ENCODE data around the gene PCDHA2.
A peak's percentile ranks its signal among the peaks of the same experiment; 100 is the strongest.
"Not testable (repeated sequence)": the region's sequence is repeated elsewhere in the genome, so short reads cannot be mapped to it uniquely, and the experiment has no call there.

PCDHA2 gene

DNA sequence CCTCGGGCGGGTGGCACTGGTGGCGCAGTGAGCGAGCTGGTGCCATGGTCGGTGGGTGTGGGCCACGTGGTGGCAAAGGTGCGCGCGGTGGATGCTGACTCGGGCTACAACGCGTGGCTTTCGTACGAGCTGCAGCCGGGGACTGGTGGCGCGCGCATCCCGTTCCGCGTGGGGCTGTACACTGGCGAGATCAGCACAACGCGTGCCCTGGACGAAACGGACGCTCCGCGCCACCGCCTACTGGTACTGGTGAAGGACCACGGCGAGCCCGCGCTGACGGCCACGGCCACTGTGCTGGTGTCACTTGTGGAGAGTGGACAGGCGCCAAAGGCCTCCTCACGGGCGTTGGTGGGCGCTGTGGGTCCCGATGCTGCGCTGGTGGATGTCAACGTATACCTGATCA lies 14.2 kb downstream of the PCDHA2 start:
- FAIRE-seq = no peak
- DNase-seq (ENCODE audit: low spot score) = no peak

DNA sequence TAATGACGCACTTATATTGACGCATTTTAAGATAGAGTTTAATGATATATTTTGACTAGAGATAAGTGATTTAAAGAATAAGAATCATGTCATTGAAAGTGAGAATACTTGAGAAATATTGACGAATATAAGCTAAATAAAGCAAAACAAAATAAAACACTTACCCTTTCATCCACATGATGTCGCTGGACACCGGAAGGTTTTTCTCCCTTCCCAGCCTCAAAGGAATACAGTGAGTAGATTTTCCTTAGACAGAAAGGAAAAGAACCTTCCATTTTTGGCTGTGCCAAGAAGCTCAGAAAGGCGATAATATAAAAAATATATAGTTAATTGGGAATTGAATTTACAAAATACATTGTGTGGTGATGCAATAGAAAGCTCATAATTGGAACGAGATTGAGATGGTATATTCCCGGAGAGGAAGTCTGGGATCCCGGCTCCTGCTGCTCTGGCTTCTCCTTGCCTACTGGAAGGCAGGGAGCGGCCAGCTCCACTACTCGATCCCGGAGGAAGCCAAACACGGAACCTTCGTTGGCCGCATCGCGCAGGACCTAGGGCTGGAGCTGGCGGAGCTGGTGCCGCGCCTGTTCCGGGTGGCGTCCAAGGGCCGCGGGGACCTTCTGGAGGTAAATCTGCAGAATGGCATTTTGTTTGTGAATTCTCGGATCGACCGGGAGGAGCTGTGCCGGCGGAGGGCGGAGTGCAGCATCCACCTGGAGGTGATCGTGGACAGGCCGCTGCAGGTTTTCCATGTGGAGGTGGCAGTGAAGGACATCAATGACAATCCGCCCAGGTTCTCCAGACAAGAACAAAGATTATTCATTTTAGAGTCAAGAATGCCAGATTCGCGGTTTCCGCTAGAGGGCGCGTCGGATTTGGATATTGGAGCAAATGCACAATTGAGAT lies 27.0 kb downstream of the PCDHA2 start, which contains the start of gene PCDHA5:
PCDHA5 (plus strand) TSS at position 239 of the 906 bp plus-strand sequence.
- DNase-seq (ENCODE audit: low spot score) (peak; percentile 47), FAIRE-seq (no peak)

DNA sequence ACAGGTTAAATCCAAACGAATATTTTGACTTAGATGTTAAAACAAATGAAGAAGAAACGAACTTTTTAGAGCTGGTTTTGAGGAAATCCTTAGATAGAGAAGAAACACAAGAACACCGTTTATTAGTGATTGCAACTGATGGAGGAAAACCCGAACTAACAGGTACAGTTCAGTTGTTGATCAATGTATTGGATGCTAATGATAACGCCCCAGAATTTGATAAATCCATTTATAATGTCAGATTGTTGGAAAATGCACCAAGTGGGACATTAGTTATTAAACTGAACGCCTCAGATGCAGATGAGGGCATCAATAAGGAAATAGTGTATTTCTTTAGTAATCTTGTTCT lies 27.6 kb downstream of the PCDHA2 start:
- DNase-seq (ENCODE audit: low spot score) (no peak), FAIRE-seq (no peak)

DNA sequence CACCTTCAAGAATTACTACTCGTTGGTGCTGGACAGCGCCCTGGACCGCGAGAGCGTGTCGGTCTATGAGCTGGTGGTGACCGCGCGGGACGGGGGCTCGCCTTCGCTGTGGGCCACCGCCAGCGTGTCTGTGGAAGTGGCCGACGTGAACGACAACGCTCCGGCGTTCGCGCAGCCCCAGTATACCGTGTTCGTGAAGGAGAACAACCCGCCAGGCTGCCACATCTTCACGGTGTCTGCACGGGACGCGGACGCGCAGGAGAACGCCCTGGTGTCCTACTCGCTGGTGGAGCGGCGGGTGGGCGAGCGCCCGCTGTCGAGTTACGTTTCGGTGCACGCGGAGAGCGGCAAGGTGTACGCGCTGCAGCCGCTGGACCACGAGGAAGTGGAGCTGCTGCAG lies 28.3 kb downstream of the PCDHA2 start:
- not testable (repeated sequence) for FAIRE-seq; DNase-seq (ENCODE audit: low spot score)

DNA sequence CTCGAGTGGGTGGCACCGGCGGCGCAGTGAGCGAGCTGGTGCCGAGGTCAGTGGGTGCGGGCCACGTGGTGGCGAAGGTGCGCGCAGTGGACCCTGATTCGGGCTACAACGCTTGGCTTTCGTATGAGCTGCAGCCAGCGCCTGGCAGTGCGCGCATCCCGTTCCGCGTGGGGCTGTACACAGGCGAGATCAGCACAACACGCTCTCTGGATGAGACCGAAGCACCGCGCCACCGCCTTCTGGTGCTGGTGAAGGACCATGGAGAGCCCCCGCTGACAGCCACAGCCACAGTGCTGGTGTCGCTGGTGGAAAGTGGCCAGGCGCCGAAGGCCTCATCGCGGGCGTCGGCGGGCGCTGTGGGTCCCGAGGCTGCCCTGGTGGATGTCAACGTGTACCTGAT lies 28.8 kb downstream of the PCDHA2 start:
- no peak for FAIRE-seq
- DNase-seq (ENCODE audit: low spot score) = no peak

DNA sequence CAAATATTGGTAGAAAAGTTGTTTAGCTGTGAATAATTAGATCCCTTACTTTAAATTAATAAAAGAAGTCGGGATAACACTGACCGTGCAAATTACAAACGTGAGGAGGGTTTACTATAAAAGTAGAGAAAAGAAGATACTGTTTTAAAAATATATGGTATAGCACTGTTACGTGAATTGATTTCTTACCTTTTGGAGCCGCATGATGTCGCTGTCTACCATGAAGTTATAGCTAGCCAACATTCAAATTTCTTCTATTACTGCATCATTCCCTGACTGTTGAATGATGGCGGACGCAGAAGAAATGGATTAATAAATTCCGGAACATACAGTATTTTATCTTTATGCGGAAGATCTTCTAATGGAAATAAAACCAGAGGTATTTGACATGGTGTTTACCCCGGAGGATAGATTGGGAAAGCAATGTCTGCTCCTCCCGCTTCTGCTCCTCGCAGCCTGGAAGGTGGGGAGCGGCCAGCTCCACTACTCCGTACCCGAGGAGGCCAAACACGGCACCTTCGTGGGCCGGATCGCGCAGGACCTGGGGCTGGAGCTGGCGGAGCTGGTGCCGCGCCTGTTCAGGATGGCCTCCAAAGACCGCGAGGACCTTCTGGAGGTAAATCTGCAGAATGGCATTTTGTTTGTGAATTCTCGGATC lies 33.2 kb downstream of the PCDHA2 start, which contains the start of gene PCDHA6:
PCDHA6 (plus strand) TSS at position 257 of the 658 bp plus-strand sequence; CDS start at position 389, 132 bp downstream.
- FAIRE-seq (peak; percentile 50), DNase-seq (ENCODE audit: low spot score) (peak; percentile 8)

DNA sequence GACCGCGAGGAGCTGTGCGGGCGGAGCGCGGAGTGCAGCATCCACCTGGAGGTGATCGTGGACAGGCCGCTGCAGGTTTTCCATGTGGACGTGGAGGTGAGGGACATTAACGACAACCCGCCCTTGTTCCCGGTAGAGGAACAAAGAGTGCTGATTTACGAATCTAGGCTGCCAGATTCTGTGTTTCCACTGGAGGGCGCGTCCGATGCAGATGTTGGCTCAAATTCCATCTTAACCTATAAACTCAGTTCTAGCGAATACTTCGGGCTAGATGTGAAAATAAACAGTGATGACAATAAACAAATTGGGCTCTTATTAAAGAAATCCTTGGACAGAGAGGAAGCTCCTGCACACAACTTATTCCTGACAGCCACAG lies 33.7 kb downstream of the PCDHA2 start:
- DNase-seq (ENCODE audit: low spot score) (peak; percentile 28), FAIRE-seq (no peak)

DNA sequence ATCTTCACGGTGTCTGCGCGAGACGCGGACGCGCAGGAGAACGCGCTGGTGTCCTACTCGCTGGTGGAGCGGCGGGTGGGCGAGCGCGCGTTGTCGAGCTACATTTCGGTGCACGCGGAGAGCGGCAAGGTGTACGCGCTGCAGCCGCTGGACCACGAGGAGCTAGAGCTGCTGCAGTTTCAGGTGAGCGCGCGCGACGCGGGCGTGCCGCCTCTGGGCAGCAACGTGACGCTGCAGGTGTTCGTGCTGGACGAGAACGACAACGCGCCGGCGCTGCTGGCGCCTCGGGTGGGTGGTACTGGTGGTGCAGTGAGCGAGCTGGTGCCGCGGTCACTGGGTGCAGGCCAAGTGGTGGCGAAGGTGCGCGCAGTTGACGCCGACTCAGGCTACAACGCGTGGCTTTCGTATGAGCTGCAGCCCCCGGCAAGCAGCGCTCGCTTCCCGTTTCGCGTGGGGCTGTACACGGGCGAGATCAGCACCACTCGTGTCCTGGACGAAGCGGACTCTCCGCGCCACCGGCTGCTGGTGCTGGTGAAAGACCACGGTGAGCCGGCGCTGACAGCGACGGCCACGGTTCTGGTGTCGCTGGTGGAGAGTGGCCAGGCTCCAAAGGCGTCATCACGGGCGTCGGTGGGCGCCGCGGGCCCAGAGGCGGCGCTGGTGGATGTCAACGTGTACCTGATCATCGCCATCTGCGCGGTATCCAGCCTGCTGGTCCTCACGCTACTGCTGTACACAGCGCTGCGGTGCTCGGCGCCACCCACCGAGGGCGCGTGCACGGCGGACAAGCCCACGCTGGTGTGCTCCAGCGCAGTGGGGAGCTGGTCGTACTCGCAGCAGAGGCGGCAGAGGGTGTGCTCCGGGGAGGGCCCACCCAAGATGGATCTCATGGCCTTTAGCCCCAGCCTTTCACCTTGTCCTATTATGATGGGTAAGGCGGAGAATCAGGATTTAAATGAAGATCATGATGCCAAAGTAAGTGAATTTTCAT lies 35.2 kb downstream of the PCDHA2 start:
- not testable (repeated sequence) for FAIRE-seq

DNA sequence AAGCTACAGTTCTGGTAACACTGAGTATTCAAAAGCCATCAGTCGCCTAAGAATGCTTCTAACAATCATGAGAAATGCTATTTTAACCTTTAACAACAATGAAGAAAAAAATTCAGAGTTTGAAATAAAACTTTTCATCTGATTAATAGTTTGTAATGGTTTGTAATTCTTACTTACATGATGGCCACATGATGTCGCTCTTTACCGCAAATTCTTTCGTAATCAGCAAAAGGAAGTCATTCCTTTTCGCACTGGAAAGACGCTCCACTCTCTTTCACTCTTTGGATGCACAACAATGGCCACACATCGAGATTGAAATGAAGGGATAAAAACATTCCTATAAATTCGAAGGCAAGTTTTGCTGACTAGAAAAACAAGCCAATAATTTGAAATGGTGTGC lies 39.3 kb downstream of the PCDHA2 start, which contains the start of gene PCDHA7:
PCDHA7 (plus strand) TSS at position 277 of the 400 bp plus-strand sequence; CDS start at position 392, 115 bp downstream.
- DNase-seq (ENCODE audit: low spot score) = no peak
- FAIRE-seq = no peak

More for the DNA sequence above, 35.2 kb downstream of the PCDHA2 start:
- DNase-seq (ENCODE audit: low spot score) = not testable (repeated sequence)

DNA sequence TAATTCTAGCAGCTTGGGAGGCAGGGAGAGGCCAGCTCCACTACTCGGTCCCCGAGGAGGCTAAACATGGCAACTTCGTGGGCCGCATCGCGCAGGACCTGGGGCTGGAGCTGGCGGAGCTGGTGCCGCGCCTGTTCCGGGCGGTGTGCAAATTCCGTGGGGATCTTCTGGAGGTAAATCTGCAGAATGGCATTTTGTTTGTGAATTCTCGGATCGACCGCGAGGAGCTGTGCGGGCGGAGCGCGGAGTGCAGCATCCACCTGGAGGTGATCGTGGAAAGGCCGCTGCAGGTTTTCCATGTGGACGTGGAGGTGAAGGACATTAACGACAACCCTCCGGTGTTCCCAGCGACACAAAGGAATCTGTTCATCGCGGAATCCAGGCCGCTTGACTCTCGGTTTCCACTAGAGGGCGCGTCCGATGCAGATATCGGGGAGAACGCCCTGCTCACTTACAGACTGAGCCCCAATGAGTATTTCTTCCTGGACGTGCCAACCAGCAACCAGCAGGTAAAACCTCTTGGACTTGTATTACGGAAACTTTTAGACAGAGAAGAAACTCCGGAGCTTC lies 39.9 kb downstream of the PCDHA2 start:
- not testable (repeated sequence) for FAIRE-seq; DNase-seq (ENCODE audit: low spot score)

DNA sequence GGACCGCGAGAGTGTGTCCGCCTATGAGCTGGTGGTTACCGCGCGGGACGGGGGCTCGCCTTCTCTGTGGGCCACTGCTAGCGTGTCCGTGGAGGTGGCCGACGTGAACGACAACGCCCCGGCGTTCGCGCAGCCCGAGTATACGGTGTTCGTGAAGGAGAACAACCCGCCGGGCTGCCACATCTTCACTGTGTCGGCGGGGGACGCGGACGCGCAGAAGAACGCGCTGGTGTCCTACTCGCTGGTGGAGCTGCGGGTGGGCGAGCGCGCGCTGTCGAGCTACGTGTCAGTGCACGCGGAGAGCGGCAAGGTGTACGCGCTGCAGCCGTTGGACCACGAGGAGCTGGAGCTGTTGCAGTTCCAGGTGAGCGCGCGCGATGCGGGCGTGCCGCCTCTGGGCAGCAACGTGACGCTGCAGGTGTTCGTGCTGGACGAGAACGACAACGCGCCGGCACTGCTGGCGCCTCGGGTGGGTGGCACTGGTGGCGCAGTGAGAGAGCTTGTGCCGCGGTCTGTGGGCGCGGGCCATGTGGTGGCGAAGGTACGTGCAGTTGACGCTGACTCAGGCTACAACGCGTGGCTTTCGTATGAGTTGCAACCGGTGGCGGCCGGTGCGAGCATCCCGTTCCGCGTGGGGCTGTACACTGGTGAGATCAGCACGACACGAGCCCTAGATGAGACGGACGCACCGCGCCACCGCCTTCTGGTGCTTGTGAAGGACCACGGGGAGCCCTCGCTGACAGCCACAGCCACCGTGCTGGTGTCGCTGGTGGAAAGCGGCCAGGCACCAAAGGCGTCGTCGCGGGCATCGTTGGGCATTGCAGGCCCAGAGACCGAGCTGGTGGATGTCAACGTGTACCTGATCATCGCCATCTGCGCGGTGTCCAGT lies 41.2 kb downstream of the PCDHA2 start:
- no peak for FAIRE-seq
- no peak for DNase-seq (ENCODE audit: low spot score)

DNA sequence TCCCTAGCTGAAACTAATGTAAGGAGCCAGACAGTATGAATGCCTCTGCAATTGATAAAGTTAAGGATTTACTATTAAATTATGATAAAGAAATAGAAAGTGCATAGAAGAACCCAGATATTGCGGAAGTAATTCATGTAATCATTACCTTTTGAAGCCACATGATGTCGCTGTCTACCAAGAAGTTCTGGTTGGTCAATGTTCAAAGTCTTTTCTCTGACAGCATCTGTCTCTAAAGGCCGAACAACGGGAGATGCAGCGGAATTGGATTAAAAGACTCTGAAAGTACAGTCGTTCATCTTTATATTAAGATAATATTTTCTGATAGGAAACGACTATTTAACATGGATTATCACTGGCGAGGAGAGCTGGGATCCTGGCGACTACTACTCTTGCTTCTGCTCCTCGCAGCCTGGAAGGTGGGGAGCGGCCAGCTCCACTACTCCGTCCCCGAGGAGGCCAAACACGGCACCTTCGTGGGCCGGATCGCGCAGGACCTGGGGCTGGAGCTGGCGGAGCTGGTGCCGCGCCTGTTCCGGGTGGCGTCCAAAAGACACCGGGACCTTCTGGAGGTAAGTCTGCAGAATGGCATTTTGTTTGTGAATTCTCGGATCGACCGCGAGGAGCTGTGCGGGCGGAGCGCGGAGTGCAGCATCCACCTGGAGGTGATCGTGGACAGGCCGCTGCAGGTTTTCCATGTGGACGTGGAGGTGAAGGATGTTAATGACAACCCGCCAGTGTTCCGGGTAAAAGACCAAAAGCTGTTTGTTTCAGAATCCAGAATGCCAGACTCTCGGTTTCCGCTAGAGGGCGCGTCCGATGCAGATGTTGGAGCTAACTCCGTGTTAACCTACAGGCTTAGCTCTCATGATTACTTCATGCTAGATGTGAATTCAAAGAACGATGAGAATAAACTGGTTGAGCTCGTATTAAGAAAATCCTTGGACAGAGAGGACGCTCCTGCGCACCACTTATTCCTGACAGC lies 46.6 kb downstream of the PCDHA2 start, which contains the start of gene PCDHA8:
PCDHA8 (plus strand) TSS at position 210 of the 985 bp plus-strand sequence; CDS start at position 345, 135 bp downstream.
- DNase-seq (ENCODE audit: low spot score) (peak; percentile 39), FAIRE-seq (no peak)

DNA sequence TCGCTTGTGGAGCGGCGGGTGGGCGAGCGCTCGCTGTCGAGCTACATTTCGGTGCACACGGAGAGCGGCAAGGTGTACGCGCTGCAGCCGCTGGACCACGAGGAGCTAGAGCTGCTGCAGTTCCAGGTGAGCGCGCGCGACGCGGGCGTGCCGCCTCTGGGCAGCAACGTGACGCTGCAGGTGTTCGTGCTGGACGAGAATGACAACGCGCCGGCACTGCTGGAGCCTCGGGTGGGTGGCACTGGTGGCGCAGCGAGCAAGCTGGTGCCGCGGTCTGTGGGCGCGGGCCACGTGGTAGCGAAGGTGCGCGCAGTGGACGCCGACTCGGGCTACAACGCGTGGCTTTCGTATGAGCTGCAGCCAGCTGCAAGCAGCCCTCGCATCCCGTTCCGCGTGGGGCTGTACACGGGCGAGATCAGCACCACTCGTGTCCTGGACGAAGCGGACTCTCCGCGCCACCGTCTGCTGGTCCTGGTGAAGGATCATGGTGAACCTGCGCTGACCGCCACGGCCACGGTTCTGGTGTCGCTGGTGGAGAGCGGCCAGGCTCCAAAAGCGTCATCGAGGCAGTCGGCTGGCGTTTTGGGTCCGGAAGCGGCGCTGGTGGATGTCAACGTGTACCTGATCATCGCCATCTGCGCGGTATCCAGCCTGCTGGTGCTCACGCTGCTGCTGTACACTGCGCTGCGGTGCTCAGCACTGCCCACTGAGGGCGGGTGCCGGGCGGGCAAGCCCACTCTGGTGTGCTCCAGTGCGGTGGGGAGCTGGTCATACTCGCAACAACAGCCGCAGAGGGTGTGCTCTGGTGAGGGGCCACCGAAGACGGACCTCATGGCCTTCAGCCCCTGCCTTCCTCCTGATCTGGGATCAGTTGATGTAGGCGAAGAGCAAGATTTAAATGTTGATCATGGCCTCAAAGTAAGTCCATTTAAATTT lies 48.4 kb downstream of the PCDHA2 start:
- DNase-seq (ENCODE audit: low spot score) (no peak), FAIRE-seq (no peak)

Measured in urothelium cell line (cell line).